SH-SY5Y (cell line): Measurements from ENCODE around the gene ARHGAP42.

Source experiments
- GATA2 ChIP-seq: IDR thresholded peaks from 2 replicates; pipeline ENCODE4 v1.6.1; 2011; ENCODE audit warnings: mild to moderate bottlenecking, low read depth, low read length
- GATA3 ChIP-seq: IDR thresholded peaks from 2 replicates; pipeline ENCODE4 v1.6.1; 2011; ENCODE audit warnings: low read depth, mild to moderate bottlenecking, low read length, moderate library complexity

Gene ARHGAP42

GRCh38 chr11:100734743-100735527 is 47.8 kb downstream of the ARHGAP42 start:
- TF ChIP-seq GATA2 (no peak), GATA3 (no peak)

- TF ChIP-seq GATA2, result no peak
- TF ChIP-seq GATA3, result no peak
Measured at GRCh38 chr11:100735949-100736675, 49.0 kb downstream of the ARHGAP42 start.

- TF ChIP-seq GATA2 (no peak), GATA3 (no peak)
Measured at GRCh38 chr11:100738701-100739270, 51.7 kb downstream of the ARHGAP42 start.

- TF ChIP-seq GATA2 (no peak), GATA3 (no peak)
Measured at GRCh38 chr11:100739666-100740065, 52.6 kb downstream of the ARHGAP42 start.

GRCh38 chr11:100740440-100740839 is 53.4 kb downstream of the ARHGAP42 start:
- TF ChIP-seq GATA3 (no peak), GATA2 (no peak)

- TF ChIP-seq GATA2 (no peak), GATA3 (no peak)
Measured at GRCh38 chr11:100741866-100742625, 55.0 kb downstream of the ARHGAP42 start.

GRCh38 chr11:100746448-100746847 is 59.4 kb downstream of the ARHGAP42 start:
- no peak for TF ChIP-seq GATA2
- TF ChIP-seq GATA3, result no peak

- TF ChIP-seq GATA3 (no peak), GATA2 (no peak)
Measured at GRCh38 chr11:100748153-100748552, 61.1 kb downstream of the ARHGAP42 start.

- no peak for TF ChIP-seq GATA2
- no peak for TF ChIP-seq GATA3
Measured at GRCh38 chr11:100752371-100753171, 65.5 kb downstream of the ARHGAP42 start.

- no peak for TF ChIP-seq GATA3
- no peak for TF ChIP-seq GATA2
Measured at GRCh38 chr11:100753172-100753543, 66.1 kb downstream of the ARHGAP42 start.

- TF ChIP-seq GATA2, result no peak
- TF ChIP-seq GATA3, result no peak
Measured at GRCh38 chr11:100753571-100753970, 66.5 kb downstream of the ARHGAP42 start.

GRCh38 chr11:100756559-100756958 is 69.5 kb downstream of the ARHGAP42 start:
- TF ChIP-seq GATA2 (no peak), GATA3 (no peak)

GRCh38 chr11:100757646-100758045 is 70.6 kb downstream of the ARHGAP42 start:
- TF ChIP-seq GATA3, result no peak
